ENCODE results near the gene ZFYVE28.

The ZFYVE28 gene

DNA sequence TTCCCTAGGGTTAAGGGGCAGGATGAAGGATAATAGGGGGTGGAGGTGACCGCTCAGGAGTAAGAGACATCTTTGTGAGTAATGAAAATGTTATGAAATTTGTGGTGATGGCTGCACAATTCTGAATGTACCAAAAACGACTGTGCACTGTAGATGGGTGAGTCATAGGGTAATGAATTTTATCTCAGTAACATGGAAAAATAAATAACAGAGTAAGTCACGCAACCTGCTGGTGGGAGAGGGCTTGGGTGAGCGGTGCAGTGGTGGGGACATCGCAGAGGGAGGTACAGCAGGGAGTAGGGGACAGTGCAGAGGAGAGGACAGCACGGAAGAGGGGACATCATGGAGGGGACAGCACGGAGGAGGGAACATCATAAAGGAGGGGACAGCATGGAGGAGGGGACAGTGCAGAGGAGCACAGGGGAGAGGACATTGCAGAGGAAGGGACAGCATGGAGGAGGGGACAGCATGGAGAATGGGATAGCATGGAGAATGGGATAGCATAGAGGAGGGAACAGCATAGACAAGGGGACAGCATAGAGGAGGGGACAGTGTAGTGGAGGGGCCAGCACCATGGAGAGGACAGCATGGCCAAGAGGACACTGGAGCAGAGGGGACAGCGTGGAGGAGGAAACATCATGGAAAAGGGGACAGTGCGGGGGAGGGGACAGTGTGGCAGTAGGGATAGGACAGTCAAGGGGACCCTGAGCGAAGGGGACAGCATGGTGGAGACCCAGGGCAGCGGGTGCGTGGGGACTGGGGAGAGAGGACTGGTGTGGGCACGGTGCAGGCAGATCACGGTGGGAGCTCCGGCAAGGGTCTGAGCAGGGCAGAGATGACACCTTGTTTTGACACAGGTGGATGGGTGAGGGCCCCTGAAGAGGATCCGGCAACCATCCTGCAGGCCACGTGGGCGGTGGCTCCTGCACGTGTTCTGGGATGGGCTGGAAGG is 88.1 kb downstream of the ZFYVE28 start:
- DNase-seq = no peak

DNA sequence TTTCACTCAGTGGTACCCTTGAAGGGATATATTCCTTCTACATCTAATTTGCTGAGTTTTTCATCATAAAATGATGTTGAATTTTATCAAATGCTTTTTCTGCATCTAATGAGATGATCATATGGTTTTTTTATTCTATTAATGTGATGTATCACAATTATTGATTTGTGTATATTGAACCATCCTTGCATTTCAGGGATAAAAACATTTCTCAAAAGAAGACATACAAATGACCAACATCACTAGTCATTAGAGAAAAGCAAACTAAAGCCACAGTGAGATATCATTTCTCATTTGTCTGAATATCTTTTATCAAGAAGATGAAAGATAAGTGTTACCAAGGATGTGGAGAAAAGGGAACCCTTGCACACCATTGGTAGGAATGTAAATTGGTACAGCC is 90.9 kb downstream of the ZFYVE28 start:
- DNase-seq = no peak

DNA sequence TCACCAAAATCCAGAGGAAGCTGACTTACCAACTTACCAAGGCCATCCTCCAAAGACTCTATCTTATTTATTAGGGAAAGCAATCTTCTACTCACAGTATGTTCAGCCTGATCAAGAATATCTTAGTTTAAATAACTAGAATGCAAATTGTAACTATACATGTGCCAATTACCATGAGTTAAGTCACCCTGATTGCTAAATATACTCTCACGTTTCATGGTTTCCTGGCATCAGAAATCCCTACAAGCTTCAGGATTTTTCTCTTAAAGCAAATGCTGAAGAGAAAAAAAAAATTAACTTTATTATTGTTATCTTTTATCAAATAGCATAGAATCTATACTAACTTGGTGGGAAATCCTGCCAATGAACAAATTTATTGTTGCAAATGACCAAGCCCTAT is 93.6 kb downstream of the ZFYVE28 start:
- no peak for DNase-seq

DNA sequence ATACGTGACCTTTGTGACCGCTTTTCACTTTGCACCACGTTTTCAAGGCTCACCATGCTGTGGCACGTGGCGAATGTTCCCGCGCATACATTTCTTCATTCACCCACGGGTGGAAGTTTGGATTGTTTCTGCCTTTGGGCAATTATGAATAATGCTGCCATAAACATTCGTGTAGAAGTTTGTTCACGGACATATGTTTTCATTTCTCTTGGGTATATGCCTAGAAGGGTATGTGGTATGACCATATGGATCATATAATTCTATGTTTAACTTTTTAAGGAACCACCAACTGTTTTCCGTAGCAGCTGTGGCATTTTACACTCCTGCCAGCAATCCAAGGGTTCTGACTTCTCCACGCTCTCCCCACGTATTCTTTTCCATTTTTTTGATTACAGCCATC is 95.6 kb downstream of the ZFYVE28 start:
- no peak for DNase-seq

DNA sequence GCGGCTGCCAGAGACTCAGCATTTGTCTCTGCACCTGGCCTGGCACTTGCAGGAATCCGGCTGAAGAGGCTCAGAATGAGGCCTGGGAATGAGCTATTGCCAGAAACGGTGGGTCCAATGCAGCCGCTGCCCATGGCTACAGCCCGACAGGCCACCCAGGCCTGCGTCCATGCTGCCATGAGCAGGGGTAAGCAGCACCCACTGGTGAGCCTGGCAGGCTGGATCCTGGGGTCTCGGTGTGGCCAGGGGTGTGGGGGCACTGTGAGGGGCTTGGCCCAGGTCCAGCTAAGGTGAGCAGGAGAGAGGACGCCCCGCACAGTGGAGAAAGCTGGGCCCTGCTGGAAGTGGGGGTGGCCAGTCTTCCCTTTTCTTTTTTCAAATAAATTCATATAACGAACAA is 96.2 kb downstream of the ZFYVE28 start:
- DNase-seq = no peak

DNA sequence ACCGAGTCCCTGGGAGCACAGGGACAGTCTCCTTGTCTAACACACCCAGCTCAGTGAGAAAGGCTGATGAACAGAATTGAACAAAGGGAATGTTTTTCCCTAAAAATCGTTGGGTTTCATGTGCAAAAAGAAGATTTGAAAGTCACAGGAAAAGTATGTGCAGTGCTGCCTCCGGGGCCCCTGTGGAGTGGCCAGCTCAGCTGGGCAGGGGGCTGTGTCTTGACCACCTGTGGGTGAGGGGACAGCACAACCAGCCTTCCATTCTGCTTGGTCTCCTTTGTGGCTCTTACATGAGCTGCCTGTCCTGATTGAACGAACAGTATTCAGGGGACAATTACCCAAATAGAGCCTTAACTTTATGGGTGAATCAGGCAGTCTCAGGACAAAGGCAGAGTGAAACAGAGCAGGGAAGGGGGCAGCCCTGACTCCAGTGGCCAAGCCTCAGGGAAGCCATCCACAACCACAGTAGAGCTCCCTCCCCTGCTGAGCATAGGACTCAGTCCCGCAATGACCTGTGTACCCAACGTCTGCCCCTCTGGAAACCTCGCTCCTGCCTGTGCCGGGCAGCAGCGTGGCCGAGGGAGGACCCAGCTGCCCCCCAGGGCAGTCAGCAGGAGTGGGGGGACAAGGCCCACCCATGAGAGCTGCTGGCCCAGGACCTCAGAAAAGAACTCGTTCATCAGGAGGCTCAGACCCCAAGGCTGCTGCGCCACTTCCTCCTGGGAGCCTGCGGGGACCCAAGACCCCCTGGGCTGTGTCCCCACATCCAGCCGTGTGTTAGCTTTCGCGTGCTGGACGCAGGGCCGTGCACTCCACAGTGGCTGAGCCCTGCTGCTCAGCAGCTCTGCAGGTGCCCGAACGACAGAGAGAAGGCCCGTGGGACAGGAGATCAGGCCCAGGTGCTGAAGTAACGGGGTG is 96.9 kb downstream of the ZFYVE28 start:
- no peak for DNase-seq

DNA sequence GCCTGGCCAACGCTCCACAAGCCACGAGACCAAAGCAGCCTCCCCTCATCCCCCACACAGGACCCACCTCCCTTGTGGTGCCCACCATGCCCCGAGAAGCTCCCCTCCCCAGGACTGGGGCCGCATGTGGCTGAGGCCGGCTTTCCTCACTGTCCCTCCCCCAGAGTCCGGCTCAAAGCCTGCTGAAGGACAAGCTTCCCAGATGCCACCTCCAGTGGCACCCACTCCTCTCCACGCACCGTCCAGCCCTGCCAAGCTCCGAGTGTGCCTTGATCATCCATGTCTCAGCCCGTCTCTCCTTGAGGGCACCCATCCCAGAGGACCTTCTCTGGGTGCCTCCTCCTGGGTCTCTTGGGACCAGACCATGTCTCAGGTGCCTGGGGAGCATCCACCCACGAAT is 97.7 kb downstream of the ZFYVE28 start:
- no peak for DNase-seq

DNA sequence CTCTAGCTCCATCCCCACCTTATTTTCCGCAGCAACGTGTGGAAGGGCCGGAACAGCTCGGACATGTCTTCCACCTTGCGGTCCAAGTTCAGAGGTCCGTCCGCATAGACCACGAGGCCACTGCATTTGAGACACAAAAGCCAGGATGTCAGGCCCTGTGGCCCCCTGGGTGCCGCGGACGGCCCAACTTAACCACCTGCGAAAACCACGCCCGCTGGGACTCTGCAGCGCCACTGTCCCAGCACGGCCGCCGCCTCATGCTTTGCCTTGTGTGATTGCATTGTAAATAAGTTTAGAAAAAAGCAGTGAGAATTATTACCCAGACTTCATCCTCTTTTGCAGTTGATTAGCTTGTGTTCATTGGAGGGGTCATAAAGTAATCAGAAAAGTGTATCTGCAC is 98.3 kb downstream of the ZFYVE28 start:
- DNase-seq = no peak

DNA sequence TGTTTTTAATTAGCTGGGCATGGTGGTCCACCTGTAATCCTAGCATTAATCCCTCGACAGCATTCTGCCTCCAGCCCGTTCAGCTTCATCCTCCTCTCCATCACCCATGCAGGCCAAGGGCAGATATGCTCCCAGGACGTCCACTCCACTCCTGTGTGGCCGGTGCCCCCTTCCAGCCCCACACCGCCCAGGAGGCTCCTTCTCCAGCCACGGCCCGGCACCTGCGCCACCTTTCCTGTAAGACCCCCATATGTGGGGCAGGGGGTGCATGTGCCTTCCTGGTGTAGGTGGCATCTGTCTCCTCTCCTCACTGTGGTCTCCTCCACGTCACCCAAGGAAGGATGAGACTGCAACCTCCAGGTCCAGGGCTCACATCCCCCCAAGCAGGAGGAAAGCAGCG is 99.6 kb downstream of the ZFYVE28 start:
- no peak for DNase-seq

DNA sequence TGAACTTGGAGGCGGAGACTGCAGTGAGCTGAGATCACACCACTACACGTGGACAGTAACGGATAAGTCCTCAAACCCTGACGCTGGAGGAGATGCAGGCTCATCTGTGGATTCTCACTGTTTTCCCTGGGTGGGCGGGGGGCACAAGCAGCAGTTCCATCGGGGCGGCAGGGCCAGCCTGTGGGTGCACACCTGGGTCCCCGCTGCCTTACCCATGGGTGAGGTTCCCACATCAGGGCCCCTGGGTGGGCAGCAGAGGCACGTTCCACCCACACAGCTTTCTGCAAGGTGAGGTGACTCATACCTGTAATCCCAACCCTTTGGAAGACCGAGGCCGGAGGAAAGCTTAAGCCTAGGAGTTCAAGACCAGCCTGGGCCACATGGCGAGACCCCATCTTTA is 100.0 kb downstream of the ZFYVE28 start:
- no peak for DNase-seq

DNA sequence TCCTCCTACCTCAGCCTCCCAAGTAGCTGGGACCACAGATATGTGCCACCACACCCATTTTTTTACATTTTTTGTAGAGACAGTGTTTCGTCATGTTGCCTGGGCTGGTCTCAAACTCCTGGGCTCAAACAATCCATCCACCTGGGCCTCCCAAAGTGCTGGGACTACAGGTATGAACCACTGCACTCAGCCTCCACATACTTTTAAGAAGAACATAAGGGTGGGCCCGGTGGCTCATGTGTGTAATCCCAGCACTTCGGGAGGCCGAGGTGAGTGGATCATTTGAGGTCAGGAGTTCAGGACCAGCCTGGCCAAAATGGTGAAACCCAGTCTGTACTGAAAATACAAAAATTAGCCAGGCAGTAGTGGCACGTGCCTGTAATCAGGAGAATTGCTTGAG is 105.1 kb downstream of the ZFYVE28 start:
- DNase-seq = no peak

DNA sequence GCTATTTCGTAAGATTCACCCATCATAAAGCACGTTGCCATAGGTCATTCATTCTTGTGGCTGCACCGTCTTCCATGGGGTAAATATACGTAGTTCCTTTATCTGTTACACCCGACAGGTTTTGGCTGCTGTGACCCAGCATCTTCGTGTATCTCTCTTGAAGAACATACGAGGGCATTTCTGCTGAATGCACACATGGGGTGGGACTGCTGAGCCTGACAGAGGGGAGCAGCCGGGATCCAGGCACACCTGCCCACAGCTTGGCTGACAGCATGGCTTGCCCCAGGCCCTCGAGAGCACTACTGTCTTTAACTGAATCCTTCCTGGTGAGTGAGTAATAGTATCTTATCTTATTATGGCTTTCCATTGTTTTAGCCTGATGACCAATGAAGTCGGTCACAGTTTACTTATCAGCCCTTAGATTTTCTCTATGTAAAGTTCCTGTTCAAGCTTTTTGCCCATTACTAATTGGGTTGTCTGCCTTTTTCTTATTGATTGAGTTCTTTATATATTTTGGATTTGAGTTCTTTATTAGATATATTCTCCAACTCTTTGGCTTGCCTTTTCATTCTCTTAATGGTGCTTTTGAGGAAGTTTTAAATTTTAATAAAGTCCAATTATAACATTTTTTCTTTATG is 111.6 kb downstream of the ZFYVE28 start:
- no peak for DNase-seq

DNA sequence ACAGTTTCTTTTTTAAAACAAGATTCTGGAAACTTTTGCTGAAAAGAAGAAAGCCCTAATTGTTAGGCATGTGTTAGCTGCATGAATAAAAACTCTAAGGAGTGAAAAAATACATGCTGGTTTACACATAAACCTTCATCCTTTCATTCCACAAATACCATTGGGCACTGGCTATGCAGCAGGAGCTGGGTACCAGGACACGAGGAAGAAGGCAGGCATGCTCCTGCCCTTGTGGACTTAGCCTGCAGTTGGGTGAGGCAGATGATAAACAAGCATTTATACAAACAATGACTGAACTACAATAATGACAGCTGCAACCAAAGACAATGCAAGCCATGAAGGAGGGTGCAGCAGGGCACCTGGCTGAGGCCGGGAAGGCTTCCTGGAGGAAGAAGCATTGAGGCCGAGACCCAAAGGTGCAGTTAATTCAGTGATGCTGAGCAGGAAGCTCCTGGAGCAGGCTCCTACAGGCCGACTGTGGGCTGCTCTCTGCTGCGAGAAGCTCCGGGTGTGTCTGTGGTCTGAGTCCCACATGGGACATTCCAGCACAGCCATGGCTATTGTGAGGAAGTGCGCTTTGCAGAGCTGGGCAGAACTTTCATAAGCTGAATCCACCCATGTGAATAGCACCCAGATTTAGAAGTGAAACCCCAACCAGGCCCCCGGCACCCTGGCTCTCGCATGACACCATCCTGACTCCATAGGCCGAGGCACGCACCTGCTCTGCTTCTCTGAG is 112.5 kb downstream of the ZFYVE28 start:
- DNase-seq = no peak

DNA sequence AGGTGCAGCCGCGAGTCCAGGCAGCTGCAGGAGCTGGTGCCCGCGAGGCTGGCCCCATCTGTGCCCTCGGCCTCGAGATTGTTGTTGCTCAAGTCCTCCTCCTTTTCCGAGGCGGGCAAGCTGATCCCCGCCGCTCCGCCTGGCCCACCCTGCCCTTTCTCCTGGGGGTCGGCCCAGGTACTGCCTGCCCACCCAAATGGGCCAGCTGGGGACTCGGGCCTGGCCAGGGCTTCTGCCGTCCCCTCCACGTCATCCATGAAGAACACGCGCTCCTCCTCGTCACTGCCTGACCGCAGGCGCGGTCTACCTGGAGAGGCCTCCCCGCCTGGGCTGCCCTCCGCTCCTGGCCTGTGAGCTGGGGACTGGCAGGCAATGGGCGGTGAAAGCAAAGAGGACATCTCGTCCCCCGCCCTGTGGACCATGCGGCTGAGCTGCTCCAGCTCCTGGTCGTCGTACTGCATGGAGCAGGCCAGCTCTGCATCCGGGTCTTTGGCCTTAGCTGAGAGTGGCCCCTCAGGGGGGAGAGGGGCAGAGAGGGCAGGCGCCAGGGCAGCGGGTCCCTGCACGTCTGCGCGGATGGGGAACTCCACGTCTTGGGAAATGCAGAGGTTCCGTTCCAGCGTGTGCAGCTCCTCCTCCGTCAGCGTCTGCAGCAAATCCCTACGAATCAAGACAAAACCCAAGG is 113.4 kb downstream of the ZFYVE28 start:
- no peak for DNase-seq

DNA sequence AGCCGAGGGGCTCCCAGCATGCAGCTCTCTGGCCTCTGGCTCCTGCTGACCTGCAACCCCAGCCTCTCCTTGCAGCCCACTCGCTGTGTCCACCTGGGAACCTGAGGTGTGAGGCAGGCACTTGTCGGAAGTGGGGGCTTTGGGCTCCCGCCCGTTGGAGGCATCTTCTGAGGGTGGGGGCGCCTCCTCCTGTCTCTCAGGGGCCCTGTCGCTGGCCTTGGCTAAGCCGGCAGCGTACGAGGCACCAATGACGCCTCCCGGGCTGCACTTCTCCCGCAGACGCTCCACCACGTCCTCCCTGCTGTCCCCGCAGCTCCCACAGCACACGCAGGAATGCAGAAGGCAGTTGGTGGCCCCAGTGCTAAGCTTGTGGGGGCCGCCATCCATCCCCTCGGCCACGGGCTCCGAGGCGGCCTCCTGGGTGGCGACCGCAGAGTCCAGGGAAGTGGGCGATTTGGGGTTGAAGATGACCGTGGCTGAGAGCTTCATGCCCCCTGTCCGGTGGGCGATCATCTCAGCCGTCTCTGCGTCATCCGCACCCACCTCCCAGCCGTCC is 114.0 kb downstream of the ZFYVE28 start:
- no peak for DNase-seq

DNA sequence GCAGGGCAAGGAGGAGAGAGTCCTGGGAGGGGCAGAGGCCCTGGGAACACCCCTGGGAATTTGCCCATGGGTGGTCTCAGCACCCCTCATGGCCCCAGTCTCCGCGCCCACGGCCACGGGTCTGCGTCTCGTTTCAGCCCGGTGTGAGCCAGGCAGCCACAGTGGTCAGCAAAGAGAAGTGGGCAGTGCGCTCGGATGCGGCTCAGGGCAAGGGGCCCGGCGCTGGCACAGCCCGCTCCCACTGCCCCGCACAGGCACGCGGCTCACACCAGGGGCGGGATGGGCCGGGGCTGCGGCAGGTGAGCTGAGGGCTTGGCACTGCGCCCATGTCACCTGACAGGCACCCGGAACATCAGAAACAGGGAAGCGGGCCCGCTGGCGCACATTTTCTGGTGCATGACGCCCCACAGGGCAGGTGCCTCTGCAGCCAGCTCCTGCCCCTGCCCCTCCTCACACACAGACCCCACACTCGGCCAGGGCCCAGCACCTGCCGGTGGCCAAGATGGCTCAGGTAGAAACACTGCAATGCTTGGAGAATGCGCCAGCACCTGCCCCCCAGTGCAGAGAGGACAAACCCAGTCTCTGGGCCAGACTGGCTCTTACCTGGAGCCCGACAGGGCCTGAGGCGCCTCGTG is 114.6 kb downstream of the ZFYVE28 start:
- no peak for DNase-seq

DNA sequence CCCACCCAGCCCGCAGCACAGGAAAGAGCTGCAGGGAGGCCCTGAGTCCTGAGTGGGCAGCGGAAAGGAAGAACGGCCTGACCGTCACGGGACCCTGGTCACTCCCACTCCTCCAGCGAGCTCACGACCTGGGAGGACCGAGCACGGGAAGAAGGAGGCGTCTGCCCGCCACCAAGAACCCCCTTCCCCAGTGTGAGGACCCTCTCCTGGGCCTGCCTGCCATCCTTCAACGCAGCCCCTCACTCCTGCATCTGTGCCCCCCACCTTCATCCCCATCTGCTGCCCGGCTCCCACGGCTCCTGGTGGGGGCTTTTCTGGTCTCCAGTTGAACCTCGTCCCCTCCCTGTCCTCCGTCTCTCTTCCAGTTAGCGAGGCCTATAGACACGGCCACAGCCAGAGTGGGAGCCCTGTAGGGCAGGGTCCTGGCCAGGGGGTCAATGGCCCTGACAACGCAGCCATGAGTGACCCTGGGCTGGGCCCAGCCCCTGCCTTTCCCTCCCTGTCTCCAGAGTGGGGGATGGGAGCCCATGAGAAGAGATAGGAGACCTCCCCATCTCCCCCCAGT is 115.2 kb downstream of the ZFYVE28 start:
- no peak for DNase-seq

DNA sequence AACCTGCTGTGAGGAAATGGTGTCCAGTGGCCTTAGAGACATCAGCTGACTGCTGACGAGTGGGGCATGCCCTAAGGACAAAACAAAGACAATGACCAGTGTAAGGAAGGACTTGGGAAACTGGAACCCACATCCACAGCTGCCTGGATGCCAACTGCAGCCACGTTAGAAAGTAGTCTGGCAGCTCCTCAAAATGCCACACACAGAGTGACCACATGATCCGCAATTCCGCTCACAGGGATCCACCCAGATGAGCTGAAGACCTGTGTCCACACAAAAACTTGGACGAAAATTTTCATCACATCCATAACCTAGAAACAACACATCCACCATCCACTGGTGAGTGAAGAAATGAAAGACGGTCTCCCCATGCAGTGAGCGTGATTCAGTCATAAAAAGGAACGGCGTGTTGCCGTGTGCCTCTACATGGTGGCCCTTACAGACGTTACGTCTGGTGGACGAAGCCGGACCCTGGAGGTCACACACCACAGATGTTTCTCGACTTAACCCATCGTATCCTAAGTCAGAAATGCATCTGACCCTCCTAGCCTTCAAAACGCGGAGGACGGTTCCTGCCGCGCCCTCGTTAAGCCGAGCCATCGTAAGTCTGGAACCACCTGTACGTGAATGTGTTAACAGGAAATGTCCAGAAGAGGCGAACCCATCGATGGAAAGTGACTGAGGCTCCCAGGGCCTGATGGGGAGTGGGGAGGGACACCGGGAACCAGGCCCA is 115.9 kb downstream of the ZFYVE28 start:
- no peak for DNase-seq

DNA sequence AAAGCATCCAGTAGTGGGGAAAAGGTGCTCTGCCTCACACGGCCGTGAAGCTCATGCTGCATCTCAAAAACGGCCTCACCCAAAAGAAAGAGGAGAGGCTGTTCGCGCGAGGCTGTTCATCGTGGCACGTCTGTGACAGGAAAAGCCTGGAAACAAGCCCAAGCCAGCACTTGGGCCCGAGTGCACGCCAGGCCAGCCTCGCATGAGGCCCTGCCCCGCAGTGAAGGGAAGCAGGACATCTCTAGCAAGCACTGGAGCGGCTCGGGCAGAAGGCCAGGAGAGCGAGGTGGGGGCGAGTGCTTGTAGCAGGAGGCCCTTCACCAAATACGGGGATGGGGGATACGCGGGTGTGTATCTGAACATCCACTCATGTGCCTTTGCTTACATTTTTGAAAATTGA is 116.6 kb downstream of the ZFYVE28 start:
- no peak for DNase-seq

DNA sequence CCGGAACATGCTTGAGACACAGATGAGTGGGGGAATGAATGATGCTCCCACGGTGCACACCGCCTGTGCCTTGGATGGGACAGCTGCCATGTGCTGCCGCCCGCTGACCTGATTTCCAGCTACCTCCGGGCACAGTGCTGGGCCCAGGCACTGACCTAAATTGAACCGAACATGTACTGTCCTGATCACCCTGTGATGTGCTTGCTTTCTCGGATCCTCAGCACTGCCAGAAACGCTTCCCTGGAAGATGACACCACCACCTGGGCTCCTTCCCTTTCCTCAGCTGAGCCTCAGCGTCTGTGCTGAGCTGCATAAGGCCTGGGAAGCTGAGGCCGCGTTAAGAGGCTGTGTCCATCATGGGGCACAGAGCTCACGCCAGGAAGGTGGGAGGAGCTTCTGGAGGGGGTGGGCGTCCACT is 117.2 kb downstream of the ZFYVE28 start:
- no peak for DNase-seq

Measured in Kasumi-1 (cell line).